Endothelial cell of umbilical vein (primary cell): Measurements from ENCODE around the gene USPL1.

Source experiments
- CTCF ChIP-seq, 2 donors: IDR thresholded peaks; 1 replicate in 1 of 2; 2 replicates in 1 of 2; pipeline ENCODE4 v1.5.1; 2011; ENCODE audit warnings: low read length in 2 of 2, mild to moderate bottlenecking in 2 of 2, moderate library complexity in 2 of 2, control low read depth in 1 of 2, inconsistent platforms in 1 of 2, low read depth in 1 of 2; ENCODE audit not compliant: insufficient read depth in 1 of 2; ENCODE audit errors: extremely low read depth in 1 of 2
- EZH2 ChIP-seq: IDR thresholded peaks from 2 replicates; pipeline ENCODE4 v1.6.1; 2012; ENCODE audit warnings: borderline replicate concordance, low read depth, mild to moderate bottlenecking, moderate library complexity, low read length, inconsistent platforms; ENCODE audit not compliant: severe bottlenecking
- FOS ChIP-seq: IDR thresholded peaks from 2 replicates; pipeline ENCODE4 v1.6.1; 2011; ENCODE audit warnings: mild to moderate bottlenecking, low read length, moderate library complexity, borderline replicate concordance; ENCODE audit not compliant: insufficient read depth
- JUN ChIP-seq: IDR thresholded peaks from 2 replicates; pipeline ENCODE4 v1.6.1; 2011; ENCODE audit warnings: borderline replicate concordance, low read depth; ENCODE audit not compliant: insufficient read length, insufficient read depth
- MYC ChIP-seq: IDR thresholded peaks from one replicate; pipeline ENCODE4 v1.6.1; 2011; ENCODE audit warnings: mild to moderate bottlenecking, low read depth, low read length
- POLR2A ChIP-seq: IDR thresholded peaks from 2 replicates; pipeline ENCODE4 v1.6.1; 2012; ENCODE audit warnings: low read depth, mild to moderate bottlenecking, control low read depth, low read length
- POLR2AphosphoS5 ChIP-seq: IDR thresholded peaks from 2 replicates; pipeline ENCODE4 v1.6.1; 2012; ENCODE audit warnings: low read depth, mild to moderate bottlenecking, control low read depth, low read length, moderate library complexity; ENCODE audit not compliant: insufficient read depth

DNA sequence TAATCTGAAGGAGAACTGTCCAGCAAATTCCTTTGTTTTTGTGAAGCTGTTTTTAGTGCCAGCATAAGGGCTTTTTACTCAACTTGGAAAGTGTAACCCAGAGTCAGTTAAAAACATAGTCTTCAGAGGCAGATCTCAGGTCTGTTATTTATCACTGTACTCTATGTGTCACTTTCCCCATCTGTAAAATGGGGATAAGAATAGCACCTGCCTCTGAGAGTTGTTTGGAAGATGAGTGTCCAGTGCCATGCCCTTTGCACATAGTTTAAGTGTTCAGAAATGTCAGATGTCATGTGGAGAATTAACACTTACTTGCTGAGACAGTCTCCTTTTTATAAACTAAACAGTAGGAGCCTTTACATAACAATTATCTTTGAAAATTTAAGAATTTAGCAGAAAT is 27.9 kb downstream of the USPL1 start:
- no peak for TF ChIP-seq POLR2AphosphoS5
- no peak for TF ChIP-seq EZH2
- TF ChIP-seq CTCF (IDR thresholded peaks at IDR 0.05; ENCODE audit: extremely low read depth in 1 of 2, insufficient read depth in 1 of 2, low read depth in 1 of 2, low read length in 2 of 2): no peak
- no peak for TF ChIP-seq POLR2A
- TF ChIP-seq FOS: no peak
- no peak for TF ChIP-seq JUN
- no peak for TF ChIP-seq MYC
